ENCODE results near the gene ATP6V0E1. TPM values are rescaled to one million over a fixed set of nuclear protein-coding genes. Genes with fewer than 3 reads are reported as not detected.

Gene ATP6V0E1
- total and polyA plus RNA-seq, 2 of the 4 experiments (the other 2 are of a cell fraction) = 258 to 277 TPM

DNA sequence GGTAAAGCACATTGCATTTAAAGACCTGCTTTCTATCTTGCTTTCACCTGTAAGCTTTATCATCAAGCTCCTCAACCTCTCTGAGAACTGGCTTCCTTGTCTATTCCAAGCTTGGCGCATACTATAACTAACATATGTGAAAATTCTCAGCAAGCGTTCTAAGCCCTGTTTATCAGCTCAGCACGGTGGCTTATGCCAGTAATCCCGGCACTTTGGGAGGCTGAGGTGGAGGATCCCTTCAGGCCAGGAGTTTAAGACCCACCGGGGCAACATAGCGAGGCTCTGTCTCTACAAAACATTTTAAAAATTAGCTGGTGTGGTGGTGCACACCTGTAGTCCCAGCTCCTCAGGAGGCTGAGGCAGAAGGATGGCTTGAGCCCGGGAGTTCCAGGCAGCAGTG, 1.6 kb upstream of the ATP6V0E1 start:
- H4K8ac ChIP-seq (ENCODE audit: low read depth in 2 of 2, low read length in 2 of 2) = no peak overlapping the region
- H2AFZ ChIP-seq (replicated peaks; ENCODE audit: low read length, poor library complexity) = no peak overlapping the region
- ATAC-seq (ENCODE audit: low read depth) (no peak), DNase-seq (no peak)
- ChIA-PET POLR2A (ENCODE audit: unreplicated experiment) (no interaction called here), CTCF (interaction anchor here (0.6 kb wide), 1 partner anchor 13 kb away, joined by 3 read pairs; no protein-coding TSS in a partner anchor)
- peaks cover 7 to 12% of the 10 kb centered on the region in 2 experiments; a peak in 2 of 4 replicates for H3K79me1 ChIP-seq (ENCODE audit: low read depth in 1 of 2, low read length in 2 of 2)
- TF ChIP-seq, protein P1, sequence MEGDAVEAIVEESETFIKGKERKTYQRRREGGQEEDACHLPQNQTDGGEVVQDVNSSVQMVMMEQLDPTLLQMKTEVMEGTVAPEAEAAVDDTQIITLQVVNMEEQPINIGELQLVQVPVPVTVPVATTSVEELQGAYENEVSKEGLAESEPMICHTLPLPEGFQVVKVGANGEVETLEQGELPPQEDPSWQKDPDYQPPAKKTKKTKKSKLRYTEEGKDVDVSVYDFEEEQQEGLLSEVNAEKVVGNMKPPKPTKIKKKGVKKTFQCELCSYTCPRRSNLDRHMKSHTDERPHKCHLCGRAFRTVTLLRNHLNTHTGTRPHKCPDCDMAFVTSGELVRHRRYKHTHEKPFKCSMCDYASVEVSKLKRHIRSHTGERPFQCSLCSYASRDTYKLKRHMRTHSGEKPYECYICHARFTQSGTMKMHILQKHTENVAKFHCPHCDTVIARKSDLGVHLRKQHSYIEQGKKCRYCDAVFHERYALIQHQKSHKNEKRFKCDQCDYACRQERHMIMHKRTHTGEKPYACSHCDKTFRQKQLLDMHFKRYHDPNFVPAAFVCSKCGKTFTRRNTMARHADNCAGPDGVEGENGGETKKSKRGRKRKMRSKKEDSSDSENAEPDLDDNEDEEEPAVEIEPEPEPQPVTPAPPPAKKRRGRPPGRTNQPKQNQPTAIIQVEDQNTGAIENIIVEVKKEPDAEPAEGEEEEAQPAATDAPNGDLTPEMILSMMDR (conservative IDR thresholded peaks at IDR 0.05; ENCODE audit: low read depth, low read length) = no peak
- no peak for TF ChIP-seq FOS (IDR thresholded peaks at IDR 0.05; ENCODE audit: low read depth, low read length)
- TF ChIP-seq NFE2L2 (IDR thresholded peaks at IDR 0.05; ENCODE audit: low read depth, low read length) = no peak
- TF ChIP-seq RCOR1 (IDR thresholded peaks at IDR 0.05; ENCODE audit: insufficient replicate concordance, low read length) = no peak
- no peak for TF ChIP-seq SMC3 (IDR thresholded peaks at IDR 0.05; ENCODE audit: low read depth, low read length)
- no peak for TF ChIP-seq MAZ (IDR thresholded peaks at IDR 0.05; ENCODE audit: borderline replicate concordance, low read depth, low read length)
- no peak for TF ChIP-seq CHD1 (IDR thresholded peaks at IDR 0.05; ENCODE audit: low read depth, low read length)
- no peak for TF ChIP-seq MXI1 (IDR thresholded peaks at IDR 0.05; ENCODE audit: borderline replicate concordance, low read depth, low read length)
- TF ChIP-seq POLR2A (IDR thresholded peaks at IDR 0.05; ENCODE audit: low read depth, low read length) = no peak
- no peak for TF ChIP-seq MAFK (IDR thresholded peaks at IDR 0.05; ENCODE audit: low read depth, low read length)
- H2AK9ac ChIP-seq (replicated peaks; ENCODE audit: low read depth, low read length, poor library complexity) = no peak overlapping the region
- no peaks in the 10 kb centered on the region; the same call in 1 of the 2 replicates for H3K9me1 ChIP-seq (ENCODE audit: insufficient read depth, low read length)
- H2BK20ac ChIP-seq (ENCODE audit: low read depth, low read length) = no peak overlapping the region
- no peak overlapping the region for H3K4ac ChIP-seq (ENCODE audit: low read depth, low read length)
- no peaks in the 10 kb centered on the region for H3K27me3 ChIP-seq (ENCODE audit: control insufficient read depth, insufficient read depth, low read length)
- no peak overlapping the region for H2AK5ac ChIP-seq (ENCODE audit: low read depth, low read length)
- intact Hi-C loops (cut with micrococcal nuclease) = no loop called here
- dilution Hi-C loops (cut with HindIII; ENCODE audit: low sequenced_read_pairs, unreplicated experiment) = no loop called here
- no peak overlapping the region for H2BK15ac ChIP-seq (ENCODE audit: low read depth, low read length)
- H3K14ac ChIP-seq (replicated peaks; ENCODE audit: low read depth, low read length) = no peak overlapping the region
- in situ Hi-C loops (cut with MboI; ENCODE audit: low sequenced_read_pairs) = loop anchor here (5.0 kb wide), 2 partner anchors 160 to 305 kb away; partner anchors contain the start of gene BNIP1
- peaks cover 11% of the 10 kb centered on the region; the same call in 1 of the 2 replicates for H4K20me1 ChIP-seq (ENCODE audit: insufficient read depth, low read length)
- H3K9me3 ChIP-seq (ENCODE audit: control insufficient read depth, insufficient read depth, low read length) = no peaks in the 10 kb centered on the region
- H3K27ac ChIP-seq (ENCODE audit: insufficient read depth, low read length) = no peak overlapping the region
- H2BK5ac ChIP-seq (ENCODE audit: low read depth, low read length, poor library complexity, severe bottlenecking) = no peak overlapping the region
- no peak overlapping the region for H3K4me3 ChIP-seq (ENCODE audit: insufficient read depth, low read depth, low read length)
- no peak overlapping the region for H3K56ac ChIP-seq (ENCODE audit: extremely low read depth, insufficient read depth, low read length)
- H3K23ac ChIP-seq (ENCODE audit: low read depth, low read length) = no peak overlapping the region
- H2BK120ac ChIP-seq (ENCODE audit: low read depth, low read length) = no peak overlapping the region
- BruUV-seq (replicated peaks) = no TSS peak
- H3K18ac ChIP-seq (ENCODE audit: low read depth, low read length) = no peak overlapping the region
- H3K4me2 ChIP-seq (ENCODE audit: low read depth, low read length) = no peak overlapping the region
- no peak overlapping the region for H4K91ac ChIP-seq (ENCODE audit: insufficient read depth, low read depth, low read length)
- peaks cover 5% of the 10 kb centered on the region; the same call in 1 of the 2 replicates for H3K36me3 ChIP-seq (ENCODE audit: control insufficient read depth, insufficient read depth, low read length)
- no peak overlapping the region for H3K9ac ChIP-seq (ENCODE audit: low read depth, low read length)
- no CpG with 5 or more reads among the region's 7 CpGs for WGBS, 2 experiments (ENCODE audit: extremely low coverage in 2 of 2, insufficient read length in 1 of 2)
- no peak overlapping the region for H4K5ac ChIP-seq (ENCODE audit: low read depth, low read length)
- H3K4me1 ChIP-seq (ENCODE audit: control insufficient read depth, insufficient read depth, low read length) = peaks cover 2% of the 10 kb centered on the region; the same call in 1 of the 2 replicates
